CD8-positive, alpha-beta memory T cell (primary cell): ENCODE results near the gene CYLD. TPM values are rescaled to one million over a fixed set of nuclear protein-coding genes. Genes with fewer than 3 reads are reported as not detected.

Experiments used
- CTCF ChIA-PET: fragments of 350-600 bp; sonication (Branson Sonifier 250); formaldehyde crosslinking; loops from one replicate; lab custom pipeline; 2021; ENCODE audit warnings: antibody characterized with exemption; lab: Charles Lee
- POLR2A ChIA-PET: fragments of 350-600 bp; sonication (Branson Sonifier 250); formaldehyde crosslinking; loops from one replicate; lab custom pipeline; 2021; ENCODE audit warnings: antibody characterized with exemption; lab: Charles Lee
- DNase-seq, 5 donors: peaks; one replicate each; pipeline versions ENCODE4 v3.0.0 to v3.0.0-alpha.2; 2020 to 2022; ENCODE audit warnings: mixed read lengths in 1 of 5
- H3K27ac ChIP-seq: one replicate; pipeline ENCODE4 v1.7.0; 2013; ENCODE audit warnings: low read depth, mild to moderate bottlenecking, low read length, moderate library complexity
- H3K27me3 ChIP-seq: 2 replicates; pipeline ENCODE4 v1.7.0; 2013; ENCODE audit warnings: low read length, mild to moderate bottlenecking; ENCODE audit not compliant: insufficient read depth, poor library complexity, severe bottlenecking
- H3K36me3 ChIP-seq: 2 replicates; pipeline ENCODE4 v1.7.0; 2013; ENCODE audit warnings: mild to moderate bottlenecking, low read length, moderate library complexity; ENCODE audit not compliant: insufficient read depth
- H3K4me1 ChIP-seq: 2 replicates; pipeline ENCODE4 v1.7.0; 2013; ENCODE audit warnings: mild to moderate bottlenecking, low read length, moderate library complexity; ENCODE audit not compliant: insufficient read depth
- H3K4me3 ChIP-seq: 2 replicates; pipeline ENCODE4 v1.7.0; 2013; ENCODE audit warnings: mild to moderate bottlenecking, low read length
- H3K9me3 ChIP-seq: 2 replicates; pipeline ENCODE4 v1.7.0; 2013; ENCODE audit warnings: mild to moderate bottlenecking, low read length
- H3K27ac Mint-ChIP-seq, 8 donors: one replicate each; pipeline ENCODE4 v1.8.0; 2020 to 2021; ENCODE audit warnings: mixed read lengths in 8 of 8, mild to moderate bottlenecking in 6 of 8, inconsistent platforms in 3 of 8, moderate library complexity in 3 of 8
- H3K27me3 Mint-ChIP-seq, 2 donors: one replicate each; pipeline ENCODE4 v1.8.0; 2020 to 2021; ENCODE audit warnings: mixed read lengths in 2 of 2, mild to moderate bottlenecking in 1 of 2, moderate library complexity in 1 of 2
- H3K36me3 Mint-ChIP-seq, 3 donors: one replicate each; pipeline ENCODE4 v1.8.0; 2020 to 2021; ENCODE audit warnings: mixed read lengths in 3 of 3, inconsistent platforms in 1 of 3, mild to moderate bottlenecking in 1 of 3
- H3K4me1 Mint-ChIP-seq, 3 donors: one replicate each; pipeline ENCODE4 v1.8.0; 2020 to 2021; ENCODE audit warnings: mixed read lengths in 3 of 3, inconsistent platforms in 1 of 3, mild to moderate bottlenecking in 1 of 3
- H3K4me3 Mint-ChIP-seq, 7 donors: one replicate each; pipeline ENCODE4 v1.8.0; 2020 to 2021; ENCODE audit warnings: mixed read lengths in 7 of 7, mild to moderate bottlenecking in 6 of 7, moderate library complexity in 4 of 7, inconsistent platforms in 2 of 7
- H3K9me3 Mint-ChIP-seq, 5 donors: one replicate each; pipeline ENCODE4 v1.8.0; 2020 to 2022; ENCODE audit warnings: mixed read lengths in 5 of 5, mild to moderate bottlenecking in 3 of 5, moderate library complexity in 2 of 5, inconsistent platforms in 1 of 5
- polyA plus RNA-seq: library from polyadenylated mRNA; unstranded; fragments of 300-500 nt; fragmentation: Illumina TruSeq; gene quantifications from one replicate; pipeline ENCODE4 v1.2.3, GENCODE V29; 2021
- total RNA-seq, 2 experiments: library from RNA; stranded (reverse); gene quantifications; one replicate each; pipeline ENCODE4 v1.2.3, GENCODE V29; 2021

The CYLD gene
- total and polyA plus RNA-seq, 3 experiments from 2014 or later = 105 to 152 (median 144) TPM

- Histone ChIP-seq H3K36me3 (no peaks in the 10 kb centered on the region), H3K9me3 (peaks cover 10% of the 10 kb centered on the region), H3K4me3 (no peak overlapping the region), H3K27ac (peak overlapping the region; percentile 27), H3K27me3 (no peaks in the 10 kb centered on the region), H3K4me1 (peaks cover 29% of the 10 kb centered on the region)
- H3K27ac Mint-ChIP-seq = peak overlapping the region; percentile 38 to 94 (median 82)
- H3K36me3 Mint-ChIP-seq = peaks cover 7 to 23% (median 18%) of the 10 kb centered on the region in 3 donors
- H3K27me3 Mint-ChIP-seq = no peaks in the 10 kb centered on the region
- H3K4me3 Mint-ChIP-seq = peak overlapping the region in 6 of 7 donors; percentile 6 to 39 (median 18)
- H3K4me1 Mint-ChIP-seq = peaks cover 31 to 47% (median 46%) of the 10 kb centered on the region in 3 donors
- ChIA-PET CTCF (interaction anchor here (0.7 to 3.1 kb wide), 6 partner anchors 24 to 85 kb away, joined by 3 to 13 read pairs (median 6); partner anchors contain the start of gene SNX20), POLR2A (interaction anchor here (1.0 kb wide), 1 partner anchor 25 kb away, joined by 3 read pairs; no protein-coding TSS in a partner anchor)
- DNase-seq = peak in 1 of 5 donors; percentile 25
- peaks cover 7 to 9% (median 8%) of the 10 kb centered on the region in 5 donors for H3K9me3 Mint-ChIP-seq
Observed at GRCh38 chr16:50721549-50722404, 20.1 kb upstream of the CYLD start.

DNA sequence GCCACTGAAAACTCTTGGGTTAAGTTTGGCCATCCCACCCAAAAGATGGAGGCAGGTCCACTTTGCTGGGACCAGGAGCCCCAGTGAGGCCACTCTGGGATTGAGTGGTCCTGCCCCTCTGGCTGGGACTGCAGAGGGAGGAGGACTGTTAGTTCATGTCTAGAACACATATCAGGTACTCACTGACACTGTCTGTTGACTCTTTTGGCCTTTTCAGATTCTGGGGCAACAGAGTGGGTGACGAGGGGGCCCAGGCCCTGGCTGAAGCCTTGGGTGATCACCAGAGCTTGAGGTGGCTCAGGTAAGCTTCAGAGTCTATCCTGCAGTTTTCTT, 19.5 kb upstream of the CYLD start:
- Histone ChIP-seq H3K27me3 (no peaks in the 10 kb centered on the region), H3K36me3 (no peaks in the 10 kb centered on the region), H3K9me3 (peaks cover 10% of the 10 kb centered on the region), H3K27ac (peak overlapping the region; percentile 27), H3K4me3 (no peak overlapping the region), H3K4me1 (peaks cover 29% of the 10 kb centered on the region)
- ChIA-PET POLR2A (interaction anchor here (1.0 kb wide), 1 partner anchor 24 kb away, joined by 3 read pairs; no protein-coding TSS in a partner anchor), CTCF (interaction anchor here (0.6 to 3.1 kb wide), 5 partner anchors 41 to 110 kb away, joined by 3 to 13 read pairs (median 6); partner anchors contain the start of gene SNX20)
- Mint-ChIP-seq H3K27me3 (no peaks in the 10 kb centered on the region), H3K4me1 (peaks cover 31 to 47% (median 46%) of the 10 kb centered on the region in 3 donors), H3K4me3 (peak overlapping the region in 6 of 7 donors; percentile 6 to 39 (median 18)), H3K27ac (peak overlapping the region; percentile 70 to 94 (median 86)), H3K36me3 (peaks cover 7 to 23% (median 17%) of the 10 kb centered on the region in 3 donors), H3K9me3 (peaks cover 7 to 9% (median 8%) of the 10 kb centered on the region in 5 donors)
- DNase-seq = no peak

DNA sequence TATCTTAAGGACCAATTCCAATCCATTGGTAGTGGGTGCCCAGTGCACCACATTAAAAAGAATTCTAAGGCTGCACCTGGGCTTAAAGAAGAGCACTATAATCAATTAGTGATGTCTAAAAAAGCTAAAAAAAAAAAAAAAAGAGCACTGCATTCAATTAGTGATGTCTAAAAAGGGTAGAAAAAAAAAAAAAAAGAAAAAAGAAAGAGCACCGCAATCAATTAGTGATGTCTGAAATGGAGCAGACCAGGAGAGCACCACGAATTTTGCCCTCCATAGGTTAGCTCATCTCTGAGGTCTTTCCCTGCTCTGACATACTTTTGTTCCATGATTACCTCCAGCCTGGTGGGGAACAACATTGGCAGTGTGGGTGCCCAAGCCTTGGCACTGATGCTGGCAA, 18.9 kb upstream of the CYLD start:
- Histone ChIP-seq H3K27ac (no peak overlapping the region), H3K36me3 (no peaks in the 10 kb centered on the region), H3K27me3 (no peaks in the 10 kb centered on the region), H3K4me3 (no peak overlapping the region), H3K9me3 (peaks cover 10% of the 10 kb centered on the region), H3K4me1 (peaks cover 29% of the 10 kb centered on the region)
- DNase-seq = no peak
- peak overlapping the region; percentile 70 to 94 (median 82) for H3K27ac Mint-ChIP-seq
- H3K36me3 Mint-ChIP-seq = peaks cover 7 to 23% (median 17%) of the 10 kb centered on the region in 3 donors
- H3K27me3 Mint-ChIP-seq = no peaks in the 10 kb centered on the region
- POLR2A ChIA-PET = no interaction called here
- peaks cover 30 to 47% (median 46%) of the 10 kb centered on the region in 3 donors for H3K4me1 Mint-ChIP-seq
- CTCF ChIA-PET = interaction anchor here (0.6 to 2.0 kb wide), 3 partner anchors 24 to 111 kb away, joined by 3 to 6 read pairs (median 4); no protein-coding TSS in a partner anchor
- peaks cover 7 to 9% (median 8%) of the 10 kb centered on the region in 5 donors for H3K9me3 Mint-ChIP-seq
- peak overlapping the region in 2 of 7 donors; percentile 33 to 40 for H3K4me3 Mint-ChIP-seq

GRCh38 chr16:50724306-50724705, 17.6 kb upstream of the CYLD start:
- Histone ChIP-seq H3K4me1 (peaks cover 29% of the 10 kb centered on the region), H3K27ac (no peak overlapping the region), H3K9me3 (peaks cover 10% of the 10 kb centered on the region), H3K27me3 (no peaks in the 10 kb centered on the region), H3K36me3 (no peaks in the 10 kb centered on the region), H3K4me3 (no peak overlapping the region)
- Mint-ChIP-seq H3K27me3 (no peaks in the 10 kb centered on the region), H3K9me3 (peaks cover 7 to 9% (median 8%) of the 10 kb centered on the region in 5 donors), H3K4me1 (peaks cover 28 to 43% (median 43%) of the 10 kb centered on the region in 3 donors), H3K4me3 (no peak overlapping the region), H3K27ac (peak overlapping the region in 5 of 8 donors; percentile 23 to 86 (median 63)), H3K36me3 (peaks cover 7 to 23% (median 18%) of the 10 kb centered on the region in 3 donors)
- ChIA-PET CTCF (interaction anchor here (1.9 kb wide), 1 partner anchor 58 kb away, joined by 6 read pairs; no protein-coding TSS in a partner anchor), POLR2A (interaction anchor here (1.0 kb wide), 1 partner anchor 17 kb away, joined by 3 read pairs; no protein-coding TSS in a partner anchor)
- DNase-seq = no peak

- H3K36me3 Mint-ChIP-seq = peaks cover 0 to 9% (median 0%) of the 10 kb centered on the region in 3 donors
- no peaks in the 10 kb centered on the region for H3K9me3 Mint-ChIP-seq
- ChIA-PET POLR2A (interaction anchor here (1.9 kb wide), 1 partner anchor 10 kb away, joined by 5 read pairs; the partner anchor contains the start of gene CYLD), CTCF (interaction anchor here (1.0 to 1.1 kb wide), 2 partner anchors 15 to 51 kb away, joined by 3 read pairs; no protein-coding TSS in a partner anchor)
- no peak overlapping the region for H3K4me3 ChIP-seq
- H3K27me3 Mint-ChIP-seq = no peaks in the 10 kb centered on the region
- no peak overlapping the region for H3K27ac ChIP-seq
- H3K27me3 ChIP-seq = no peaks in the 10 kb centered on the region
- peak overlapping the region in 1 of 7 donors; percentile 14 for H3K4me3 Mint-ChIP-seq
- H3K27ac Mint-ChIP-seq = peak overlapping the region in 2 of 8 donors; percentile 39 to 77
- DNase-seq = no peak
- peaks cover 0 to 8% (median 0%) of the 10 kb centered on the region in 3 donors for H3K4me1 Mint-ChIP-seq
- peaks cover 17% of the 10 kb centered on the region for H3K4me1 ChIP-seq
- no peaks in the 10 kb centered on the region for H3K36me3 ChIP-seq
- H3K9me3 ChIP-seq = no peaks in the 10 kb centered on the region
Observed at GRCh38 chr16:50731130-50731988, 10.5 kb upstream of the CYLD start.

DNA sequence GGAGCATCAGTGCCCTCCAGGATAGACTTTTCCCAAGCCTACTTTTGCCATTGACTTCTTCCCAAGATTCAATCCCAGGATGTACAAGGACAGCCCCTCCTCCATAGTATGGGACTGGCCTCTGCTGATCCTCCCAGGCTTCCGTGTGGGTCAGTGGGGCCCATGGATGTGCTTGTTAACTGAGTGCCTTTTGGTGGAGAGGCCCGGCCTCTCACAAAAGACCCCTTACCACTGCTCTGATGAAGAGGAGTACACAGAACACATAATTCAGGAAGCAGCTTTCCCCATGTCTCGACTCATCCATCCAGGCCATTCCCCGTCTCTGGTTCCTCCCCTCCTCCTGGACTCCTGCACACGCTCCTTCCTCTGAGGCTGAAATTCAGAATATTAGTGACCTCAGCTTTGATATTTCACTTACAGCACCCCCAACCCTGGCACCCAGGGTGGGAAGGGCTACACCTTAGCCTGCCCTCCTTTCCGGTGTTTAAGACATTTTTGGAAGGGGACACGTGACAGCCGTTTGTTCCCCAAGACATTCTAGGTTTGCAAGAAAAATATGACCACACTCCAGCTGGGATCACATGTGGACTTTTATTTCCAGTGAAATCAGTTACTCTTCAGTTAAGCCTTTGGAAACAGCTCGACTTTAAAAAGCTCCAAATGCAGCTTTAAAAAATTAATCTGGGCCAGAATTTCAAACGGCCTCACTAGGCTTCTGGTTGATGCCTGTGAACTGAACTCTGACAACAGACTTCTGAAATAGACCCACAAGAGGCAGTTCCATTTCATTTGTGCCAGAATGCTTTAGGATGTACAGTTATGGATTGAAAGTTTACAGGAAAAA, 9.7 kb upstream of the CYLD start:
- peaks cover 0 to 8% (median 0%) of the 10 kb centered on the region in 3 donors for H3K4me1 Mint-ChIP-seq
- Histone ChIP-seq H3K9me3 (no peaks in the 10 kb centered on the region), H3K36me3 (no peaks in the 10 kb centered on the region), H3K4me3 (no peak overlapping the region), H3K27ac (no peak overlapping the region), H3K4me1 (peaks cover 17% of the 10 kb centered on the region), H3K27me3 (no peaks in the 10 kb centered on the region)
- DNase-seq = no peak
- peaks cover 0 to 2% of the 10 kb centered on the region in 2 donors for H3K27me3 Mint-ChIP-seq
- H3K36me3 Mint-ChIP-seq = peaks cover 0 to 9% (median 0%) of the 10 kb centered on the region in 3 donors
- H3K9me3 Mint-ChIP-seq = no peaks in the 10 kb centered on the region
- no peak overlapping the region for H3K4me3 Mint-ChIP-seq
- ChIA-PET CTCF (no interaction called here), POLR2A (interaction anchor here (1.9 kb wide), 1 partner anchor 9 kb away, joined by 5 read pairs; the partner anchor contains the start of gene CYLD)
- H3K27ac Mint-ChIP-seq = peak overlapping the region in 4 of 8 donors; percentile 17 to 77 (median 53)
